WI38 (cell line): ENCODE results near the gene SNTA1.
"Not testable (repeated sequence)": the region's sequence is repeated elsewhere in the genome, so short reads cannot be mapped to it uniquely, and the experiment has no call there.

Source experiments
- H3K4me3 ChIP-seq: 2 replicates; pipeline ENCODE4 v1.5.1; 2011; ENCODE audit warnings: low read depth, mild to moderate bottlenecking, control low read depth, low read length
- CTCF ChIP-seq: IDR thresholded peaks from 2 replicates; pipeline ENCODE4 v1.5.1; 2012; ENCODE audit warnings: low read depth, mild to moderate bottlenecking, control low read depth, low read length

Gene SNTA1

DNA sequence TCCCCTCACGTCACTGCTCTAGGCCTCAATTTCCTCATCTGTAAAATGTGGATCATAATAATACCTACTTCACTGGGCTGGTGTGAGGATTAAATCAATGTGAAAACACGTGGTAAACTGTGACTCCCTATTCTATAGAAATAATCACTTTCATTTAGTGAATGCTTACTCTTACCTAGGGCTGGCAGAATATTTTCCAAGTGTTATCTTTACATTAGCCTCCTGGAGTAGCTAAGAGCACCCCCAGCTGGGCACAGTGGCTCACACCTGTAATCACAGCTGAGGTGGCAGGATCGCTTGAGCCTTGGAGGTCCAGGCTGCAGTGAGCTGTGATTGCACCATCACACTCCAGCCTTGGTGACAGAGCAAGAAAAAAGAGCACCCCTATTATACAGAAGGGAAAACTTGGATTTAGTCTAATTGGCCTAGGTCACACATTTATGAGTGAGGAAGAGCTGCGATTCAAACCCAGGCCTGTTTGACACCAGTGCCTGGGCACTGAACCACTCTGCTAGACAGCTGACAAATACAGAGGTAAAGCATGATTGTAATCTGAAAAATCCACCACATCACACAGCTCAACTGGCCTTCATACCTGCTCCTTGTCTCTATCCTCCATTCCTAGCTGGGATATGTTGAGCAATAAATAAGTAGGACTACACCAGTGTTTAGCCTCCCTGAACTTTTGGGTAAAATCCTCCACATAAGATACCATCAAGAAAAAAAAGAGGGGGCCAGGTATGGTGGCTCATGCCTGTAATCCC lies 1.4 kb upstream of the SNTA1 start:
- no peak for TF ChIP-seq CTCF
- H3K4me3 ChIP-seq: no peak overlapping the region

- no peak for TF ChIP-seq CTCF
- peak overlapping the region; percentile 65 for H3K4me3 ChIP-seq
Observed at GRCh38 chr20:33443006-33443511, 504 bp downstream of the SNTA1 start.

DNA sequence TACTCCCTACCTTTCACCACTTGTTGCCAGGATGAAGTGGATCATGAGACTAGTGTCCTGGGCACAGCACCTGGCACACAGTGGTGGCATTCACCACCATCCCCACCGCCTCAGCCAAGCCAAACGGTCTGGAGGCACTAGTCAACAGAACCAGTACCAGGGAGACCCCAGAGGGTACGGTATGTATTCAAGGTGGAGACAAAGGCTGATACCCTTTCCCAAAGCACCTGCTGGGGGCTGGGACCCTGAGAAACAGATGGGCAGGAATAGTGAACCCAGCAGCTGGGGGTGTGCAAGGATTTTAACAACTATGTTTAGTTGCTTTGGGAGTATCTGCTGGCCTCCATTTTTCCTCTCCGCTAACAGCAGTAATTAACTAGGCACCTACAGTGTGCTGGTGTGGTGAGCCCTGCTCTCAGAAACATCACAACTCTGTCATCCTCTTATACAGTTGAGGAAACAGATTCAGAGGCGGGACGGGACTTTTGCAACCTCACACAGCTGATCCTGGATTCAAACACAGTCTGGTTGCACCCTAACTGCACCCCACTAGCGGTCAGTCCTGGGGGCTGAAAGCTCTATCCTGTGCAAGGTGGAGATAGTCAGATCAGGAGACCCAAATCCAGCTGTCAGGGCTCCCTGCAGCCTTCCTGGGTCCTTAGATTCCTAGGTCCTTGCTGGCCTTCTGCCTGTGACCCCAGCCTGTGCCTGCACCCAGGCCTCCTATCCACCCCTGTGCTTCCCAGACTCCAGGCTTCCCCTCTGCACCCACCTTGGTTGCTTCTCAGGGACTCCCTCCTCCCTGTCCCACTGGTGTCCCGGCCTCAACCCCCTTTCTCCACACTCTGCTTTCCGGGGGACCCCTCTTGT lies 1.2 kb downstream of the SNTA1 start:
- no peak for TF ChIP-seq CTCF
- H3K4me3 ChIP-seq: peak overlapping the region; percentile 65

- TF ChIP-seq CTCF: no peak
Observed at GRCh38 chr20:33441142-33441955, 2.2 kb downstream of the SNTA1 start.

GRCh38 chr20:33440562-33440961 lies 3.0 kb downstream of the SNTA1 start:
- H3K4me3 ChIP-seq: not testable (repeated sequence)

More at GRCh38 chr20:33441142-33441955, 2.2 kb downstream of the SNTA1 start:
- H3K4me3 ChIP-seq: no peak overlapping the region

GRCh38 chr20:33438481-33438880 lies 5.1 kb downstream of the SNTA1 start:
- TF ChIP-seq CTCF: no peak
- H3K4me3 ChIP-seq: no peak overlapping the region
